Measurements from ENCODE around the gene PDLIM4. TPM values are rescaled to one million over a fixed set of nuclear protein-coding genes. Genes with fewer than 3 reads are reported as not detected.

PDLIM4 gene
- total RNA-seq, 1 donor from 2014 or later, result 77.6 TPM

- no peak for DNase-seq (ENCODE audit: low read depth, low spot score)
Measured at GRCh38 chr5:132303589-132303988, 46.1 kb downstream of the PDLIM4 start.

GRCh38 chr5:132305420-132305819 lies 47.9 kb downstream of the PDLIM4 start:
- no peak for DNase-seq (ENCODE audit: low read depth, low spot score)

- no peak for DNase-seq (ENCODE audit: low read depth, low spot score)
Measured at GRCh38 chr5:132308701-132309100, 51.2 kb downstream of the PDLIM4 start.

- no peak for DNase-seq (ENCODE audit: low read depth, low spot score)
Measured at GRCh38 chr5:132309679-132310078, 52.2 kb downstream of the PDLIM4 start.

- no peak for DNase-seq (ENCODE audit: low read depth, low spot score)
Measured at GRCh38 chr5:132310141-132310834, 52.8 kb downstream of the PDLIM4 start.

GRCh38 chr5:132313366-132313765 lies 55.9 kb downstream of the PDLIM4 start:
- DNase-seq (ENCODE audit: low read depth, low spot score), result no peak

GRCh38 chr5:132313961-132314432 lies 56.5 kb downstream of the PDLIM4 start:
- DNase-seq (ENCODE audit: low read depth, low spot score), result no peak

- DNase-seq (ENCODE audit: low read depth, low spot score), result no peak
Measured at GRCh38 chr5:132315529-132316067, 58.1 kb downstream of the PDLIM4 start.

- no peak for DNase-seq (ENCODE audit: low read depth, low spot score)
Measured at GRCh38 chr5:132319975-132320374, 62.5 kb downstream of the PDLIM4 start.

GRCh38 chr5:132321109-132321721 lies 63.7 kb downstream of the PDLIM4 start:
- no peak for DNase-seq (ENCODE audit: low read depth, low spot score)

GRCh38 chr5:132322266-132322665 lies 64.8 kb downstream of the PDLIM4 start:
- DNase-seq (ENCODE audit: low read depth, low spot score), result no peak

Other genes starting within 250 kb of the PDLIM4 start
- not detected in 2 replicates for gene ACSL6, start 246.0 kb upstream of the PDLIM4 start, total RNA-seq
- gene IL3, start 197.0 kb upstream of the PDLIM4 start, total RNA-seq, result not detected in 2 replicates
- gene CSF2, start 183.9 kb upstream of the PDLIM4 start, total RNA-seq, result 0.11 TPM in 1 of 2 replicates, not detected in the other
- 68.0 and 88.6 TPM in 2 replicates for gene P4HA2, start 29.8 kb upstream of the PDLIM4 start, total RNA-seq
- gene SLC22A4, start 36.7 kb downstream of the PDLIM4 start, total RNA-seq, result 4.4 and 6.7 TPM in 2 replicates
- 2.8 and 3.8 TPM in 2 replicates for gene SLC22A5, start 112.0 kb downstream of the PDLIM4 start, total RNA-seq
- gene IRF1, start 233.1 kb downstream of the PDLIM4 start, total RNA-seq, result 10.1 and 16.4 TPM in 2 replicates

Data from pulmonary artery endothelial cell (primary cell).